HG02678 (cell line): ENCODE data around the gene LTBP1.

Experiments used
- ATAC-seq: cut with Tn5 transposase; IDR thresholded peaks from one replicate; pipeline ENCODE4 v1.9.1; 2021; ENCODE audit warnings: mild to moderate bottlenecking, moderate library complexity; ENCODE audit not compliant: unreplicated experiment

The LTBP1 gene

DNA sequence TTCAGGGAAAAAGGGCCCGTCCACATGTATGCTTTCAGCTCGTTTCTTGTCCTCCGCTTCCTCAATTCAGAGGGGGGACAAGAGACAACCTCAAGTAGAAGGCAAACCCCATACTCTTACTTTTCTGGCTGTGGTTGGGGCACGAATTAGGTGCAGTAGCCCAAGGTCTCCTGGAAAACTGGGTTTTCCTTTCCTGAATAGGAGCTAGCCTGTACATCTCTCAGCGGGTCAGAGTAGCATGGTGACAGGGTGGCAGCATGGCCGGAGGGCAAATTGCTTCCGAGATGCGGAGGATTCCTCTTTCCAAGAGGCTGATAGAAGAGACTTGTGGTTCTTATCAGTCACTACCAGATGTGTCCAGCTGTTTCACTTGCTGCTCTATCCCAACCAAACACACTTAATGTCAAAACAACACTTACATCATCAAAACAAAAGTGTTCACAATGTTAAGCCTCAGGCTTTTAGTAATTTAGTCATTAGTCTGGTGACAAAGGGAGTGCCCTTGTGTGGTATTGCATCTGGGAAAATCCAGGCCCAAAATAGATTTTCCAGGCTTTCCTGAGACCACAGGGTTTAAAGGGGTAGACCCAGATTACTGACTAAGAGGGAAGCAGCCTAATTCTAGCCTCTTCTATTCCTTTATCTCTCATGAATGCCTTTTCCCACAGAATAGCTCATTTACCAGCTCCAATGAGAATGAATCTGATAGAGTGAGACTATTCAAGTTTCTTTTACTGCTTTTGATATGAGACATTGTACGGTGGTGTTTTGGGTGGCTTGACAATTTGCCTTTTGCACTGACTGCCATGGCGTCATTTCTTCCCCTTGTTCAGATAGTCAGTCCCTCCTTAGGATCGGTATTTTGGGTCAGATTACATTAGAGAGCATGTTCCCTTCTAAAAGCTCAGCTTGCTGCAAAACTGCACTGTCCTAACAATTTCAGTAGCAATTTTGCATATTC is 162.0 kb downstream of the LTBP1 start:
- ATAC-seq, result no peak

DNA sequence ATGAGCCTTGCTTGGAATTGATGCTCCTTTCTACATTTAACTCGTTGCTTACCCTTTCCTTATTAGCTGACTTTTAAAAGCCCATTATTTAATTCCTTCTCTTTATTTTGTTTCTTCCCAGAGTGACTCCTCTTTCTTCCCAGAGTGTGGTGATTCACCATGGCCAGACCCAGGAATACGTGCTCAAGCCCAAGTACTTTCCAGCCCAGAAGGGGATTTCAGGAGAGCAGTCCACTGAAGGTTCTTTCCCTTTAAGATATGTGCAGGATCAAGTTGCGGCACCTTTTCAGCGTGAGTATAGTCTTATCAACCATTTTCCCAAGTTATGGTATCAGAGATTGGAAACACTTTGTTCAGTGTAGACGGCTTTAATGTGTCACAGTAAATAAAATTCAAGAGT is 163.7 kb downstream of the LTBP1 start:
- ATAC-seq, result no peak

DNA sequence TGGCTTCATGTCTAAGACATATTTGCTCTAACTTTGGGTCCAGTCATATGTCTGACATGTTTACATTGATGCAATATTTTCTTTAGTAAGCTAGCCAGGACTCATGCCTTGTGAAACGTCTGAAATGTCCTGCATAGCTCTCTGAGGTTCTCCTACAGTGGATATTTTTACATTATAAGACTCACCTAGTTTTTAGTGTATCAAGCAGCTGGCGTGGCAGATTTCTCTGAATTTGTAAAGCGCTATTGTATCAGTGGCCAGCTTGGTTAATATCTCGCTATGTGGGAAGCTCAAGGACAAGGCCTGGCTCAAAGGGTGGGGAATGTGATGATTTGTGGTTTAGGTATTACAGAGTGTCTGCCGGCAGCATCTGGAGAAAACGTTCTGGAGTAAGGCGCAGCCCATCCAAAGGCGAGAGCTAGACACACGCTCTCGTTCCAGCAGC is 164.3 kb downstream of the LTBP1 start:
- ATAC-seq, result no peak

DNA sequence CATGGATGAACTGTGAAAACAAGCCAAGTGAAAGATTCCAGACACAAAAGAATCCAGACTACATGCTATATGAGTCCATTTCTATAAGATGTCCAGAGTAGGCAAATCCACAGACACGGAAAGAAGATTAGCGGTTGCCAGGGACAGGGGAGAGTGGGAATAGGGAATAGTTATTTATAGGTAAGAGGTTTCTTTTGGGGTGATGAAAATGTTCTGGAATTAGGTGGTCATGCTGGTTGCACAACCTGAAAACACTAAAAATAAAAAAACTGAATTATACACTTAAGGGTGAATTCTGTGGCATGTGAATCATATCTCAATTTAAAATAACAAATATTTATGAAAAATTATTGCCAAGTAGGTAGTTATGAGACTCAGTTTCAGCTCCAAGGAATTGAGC is 168.4 kb downstream of the LTBP1 start:
- ATAC-seq, result no peak

DNA sequence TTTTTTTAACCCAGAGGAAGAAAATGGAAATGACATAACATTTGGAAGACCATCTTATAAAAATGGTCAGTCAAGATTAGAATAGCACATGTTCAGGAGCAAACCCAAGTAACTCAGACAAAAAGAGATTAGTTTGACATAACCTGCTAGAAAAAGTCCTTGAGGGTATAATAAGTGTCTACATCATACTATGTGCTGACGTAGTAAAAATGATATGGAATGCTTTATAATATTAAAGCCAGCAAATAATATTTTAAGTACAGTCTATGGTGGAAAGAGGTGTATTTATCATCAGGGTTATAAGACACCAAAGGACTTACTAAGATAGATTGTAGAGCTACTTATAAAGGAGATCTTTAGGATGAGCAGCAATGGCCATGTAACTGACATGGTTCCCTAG is 169.0 kb downstream of the LTBP1 start:
- no peak for ATAC-seq

DNA sequence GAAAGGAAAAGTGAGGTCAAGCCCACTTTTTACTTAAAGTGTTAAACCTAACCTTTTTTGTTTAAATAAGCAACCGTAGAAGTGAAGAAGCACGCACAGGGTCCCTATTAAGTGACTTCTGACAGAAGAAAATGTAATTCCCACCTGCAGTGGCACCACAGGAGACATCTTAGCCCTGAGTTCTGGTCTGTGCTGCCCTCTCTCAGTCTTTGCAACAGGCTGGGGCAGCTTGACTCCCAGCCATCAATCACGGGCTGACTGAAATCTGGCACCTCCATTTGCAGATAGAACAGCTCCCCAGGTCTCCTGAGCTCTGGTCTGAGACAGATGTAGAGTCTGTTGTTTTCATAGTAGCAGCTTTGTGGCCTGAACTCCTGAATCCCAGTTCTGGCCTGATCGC is 170.0 kb downstream of the LTBP1 start:
- no peak for ATAC-seq

DNA sequence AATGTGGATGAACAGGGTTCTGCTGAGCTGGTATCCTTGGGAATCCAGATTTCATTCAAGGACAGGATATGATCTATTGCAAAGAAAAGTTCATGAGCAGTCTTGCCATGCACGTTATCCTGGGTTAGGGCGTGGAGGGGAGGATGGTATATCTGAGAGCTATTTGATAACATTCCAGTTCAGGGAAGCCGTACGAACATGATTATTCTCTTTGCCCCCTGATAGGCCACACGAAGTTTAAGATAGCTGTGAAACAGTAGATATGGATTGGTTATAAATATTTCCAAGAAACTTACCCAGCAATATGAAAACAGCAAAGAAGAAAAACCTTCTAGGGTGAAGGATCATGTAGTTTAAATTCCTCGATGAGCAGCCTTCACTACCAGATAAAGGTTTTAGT is 171.9 kb downstream of the LTBP1 start:
- no peak for ATAC-seq

DNA sequence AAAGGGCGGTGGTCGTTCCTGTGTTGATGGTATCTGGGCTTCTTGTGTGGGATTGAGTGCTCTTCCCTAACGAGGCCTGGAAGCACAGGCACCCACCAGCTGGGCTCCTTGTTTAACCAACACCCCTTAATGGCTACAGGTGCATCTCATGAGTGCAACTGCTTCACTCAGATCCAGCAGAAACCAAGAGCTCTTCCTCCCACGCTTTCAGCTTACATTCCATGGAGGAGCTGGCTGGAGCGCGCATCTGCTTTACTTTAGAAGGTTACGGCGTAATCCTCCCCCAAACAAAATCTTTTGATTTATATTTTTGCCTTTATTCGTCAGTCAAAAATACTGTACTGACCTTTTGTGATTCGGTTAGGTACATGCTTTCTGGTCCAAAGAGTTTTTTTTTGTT is 174.7 kb downstream of the LTBP1 start:
- ATAC-seq, result no peak

DNA sequence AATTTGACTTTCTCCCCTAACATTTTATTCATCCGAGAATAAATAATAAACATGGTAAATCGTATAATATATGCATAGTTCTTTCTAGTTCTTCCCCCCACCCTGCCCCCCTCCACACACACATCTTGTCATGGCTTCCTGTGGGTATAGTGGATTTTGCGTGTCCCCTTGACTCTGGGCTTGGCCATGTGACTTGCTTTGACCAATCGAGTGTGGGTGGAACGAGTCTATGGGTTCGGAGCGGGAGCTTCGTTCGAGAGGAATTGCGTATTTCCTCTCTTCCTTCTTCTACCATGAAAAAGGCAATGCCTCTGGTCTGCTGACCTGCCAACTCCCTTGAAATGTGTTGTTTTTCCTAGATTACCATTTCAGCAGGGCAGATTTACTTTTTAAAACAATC is 175.2 kb downstream of the LTBP1 start:
- no peak for ATAC-seq

DNA sequence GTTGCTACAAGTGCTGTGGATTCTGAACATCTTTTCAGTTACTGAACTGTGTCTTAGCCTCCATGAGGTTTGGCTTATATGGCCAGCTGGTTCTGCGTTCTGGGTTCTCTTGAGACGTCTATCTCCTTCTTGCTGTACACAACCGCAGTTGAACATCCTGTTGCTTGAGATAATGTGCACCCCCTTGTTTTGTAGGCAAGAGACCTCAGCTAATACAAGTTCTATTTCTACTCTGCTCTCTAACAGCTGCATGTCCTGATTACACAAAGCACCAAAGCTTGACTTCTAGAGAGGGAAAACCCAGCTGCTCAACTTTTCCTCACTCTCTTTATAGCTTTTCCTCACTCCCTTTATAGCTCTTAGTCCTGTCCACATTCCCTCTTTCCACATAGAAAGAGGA is 176.0 kb downstream of the LTBP1 start:
- ATAC-seq, result no peak

DNA sequence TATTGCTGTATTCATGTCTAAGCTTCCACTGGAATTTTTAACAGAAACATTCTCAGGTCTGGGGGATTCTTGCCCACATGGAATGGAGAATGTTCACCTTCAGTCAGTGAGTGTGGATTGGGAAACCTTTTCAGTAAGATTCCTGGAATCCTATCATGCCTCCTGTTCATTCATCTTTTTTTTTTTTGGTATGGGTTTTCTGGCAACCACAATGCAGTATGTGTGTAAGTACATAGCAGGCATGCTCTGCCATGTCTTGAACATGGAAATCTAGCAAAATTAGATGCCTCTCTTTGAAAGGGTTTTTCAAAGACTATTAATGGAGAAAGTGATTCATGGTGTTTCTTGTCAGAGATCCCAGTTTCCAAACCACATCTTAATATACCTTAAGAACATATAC is 176.5 kb downstream of the LTBP1 start:
- no peak for ATAC-seq

DNA sequence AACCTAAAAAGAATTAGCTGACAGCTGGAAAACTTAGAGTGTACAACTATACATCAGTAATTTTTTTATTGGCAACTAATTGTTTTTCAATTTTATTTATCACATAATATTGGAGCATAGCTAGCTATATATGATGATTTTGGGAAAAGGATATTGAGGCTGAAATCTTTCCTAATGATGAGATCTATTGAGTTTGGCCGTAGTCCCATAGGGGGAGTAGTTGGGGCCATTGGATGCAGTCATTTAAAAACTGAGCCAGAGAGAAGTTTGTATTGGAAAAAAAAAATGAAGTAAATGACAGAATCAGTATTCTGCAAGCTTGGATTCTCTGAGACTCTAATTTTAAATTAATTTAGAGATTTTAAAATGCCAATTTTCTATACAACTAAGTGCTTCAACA is 179.8 kb downstream of the LTBP1 start:
- ATAC-seq, result no peak

DNA sequence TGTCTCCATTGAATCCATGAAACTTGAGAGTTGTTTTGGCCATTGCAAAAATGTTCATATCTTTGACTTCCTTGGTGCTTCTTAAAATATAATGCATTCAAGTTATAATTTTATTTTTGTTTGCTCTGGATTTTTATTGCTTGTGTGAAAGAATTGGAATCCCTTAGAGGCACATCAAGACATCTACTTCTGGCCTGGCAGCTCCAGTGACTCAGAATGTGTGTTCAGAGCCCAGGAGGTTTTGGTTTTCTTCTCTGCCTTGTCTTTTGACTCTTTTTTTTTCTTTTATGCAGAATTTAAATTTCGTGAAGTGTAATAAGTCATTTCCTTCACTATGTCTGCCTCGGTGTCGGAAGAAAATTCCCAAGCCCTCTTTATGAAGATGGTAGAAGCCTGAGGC is 180.2 kb downstream of the LTBP1 start:
- ATAC-seq, result no peak

DNA sequence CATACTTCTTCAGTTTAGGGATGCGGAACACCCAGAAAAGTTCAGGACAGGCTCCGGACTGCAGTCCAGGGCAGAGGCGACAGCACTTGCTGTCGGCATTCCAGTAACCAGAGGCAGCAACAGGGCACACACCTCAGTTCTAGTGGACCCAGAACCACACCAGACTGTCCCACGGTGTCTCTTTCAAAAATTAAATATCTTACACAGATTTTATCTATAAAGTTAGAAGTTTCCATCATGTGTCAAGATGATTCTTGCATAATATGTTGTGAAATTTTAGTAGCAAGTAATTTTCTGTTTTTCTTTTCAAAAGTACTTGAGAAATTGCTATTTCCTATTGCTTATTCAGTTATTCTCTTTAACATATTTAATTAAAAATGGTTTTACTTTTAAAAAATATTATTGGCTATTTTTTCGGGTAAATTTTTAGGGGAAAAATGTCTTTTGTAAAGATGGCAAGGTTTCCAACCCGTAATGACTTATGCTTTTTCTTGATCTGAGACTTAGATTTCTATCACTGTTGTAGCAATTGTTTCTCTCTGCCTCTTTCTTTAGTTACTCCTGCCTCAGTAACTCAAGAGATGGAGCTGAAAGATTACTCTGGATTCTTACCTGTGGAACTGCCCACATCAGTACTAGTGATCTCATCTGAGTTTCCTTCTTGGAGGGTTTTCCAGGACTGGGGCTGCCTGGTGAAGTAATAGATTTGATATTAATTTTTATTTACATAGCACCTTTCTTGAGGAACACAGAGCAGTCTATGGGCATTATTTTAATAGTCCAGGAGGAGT is 182.7 kb downstream of the LTBP1 start:
- ATAC-seq, result no peak

DNA sequence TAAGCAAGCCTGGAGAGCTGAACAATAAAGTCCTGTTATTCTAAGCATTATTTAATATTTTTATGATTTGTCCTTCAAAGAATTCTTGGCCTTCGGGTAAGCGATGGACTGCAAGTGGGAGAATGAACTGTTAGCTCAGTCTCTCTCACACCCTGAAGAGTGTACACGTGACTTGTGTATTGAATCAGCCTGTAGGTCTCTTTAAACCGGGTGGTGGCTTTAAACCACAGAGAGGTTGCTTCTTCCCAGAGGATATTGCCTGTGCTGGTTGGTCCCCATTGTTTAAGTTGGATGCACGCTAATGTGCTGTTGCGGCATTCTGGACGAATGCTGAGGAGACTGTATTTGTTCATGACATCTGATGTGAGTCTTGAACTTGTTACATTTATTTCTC is 183.3 kb downstream of the LTBP1 start:
- no peak for ATAC-seq

DNA sequence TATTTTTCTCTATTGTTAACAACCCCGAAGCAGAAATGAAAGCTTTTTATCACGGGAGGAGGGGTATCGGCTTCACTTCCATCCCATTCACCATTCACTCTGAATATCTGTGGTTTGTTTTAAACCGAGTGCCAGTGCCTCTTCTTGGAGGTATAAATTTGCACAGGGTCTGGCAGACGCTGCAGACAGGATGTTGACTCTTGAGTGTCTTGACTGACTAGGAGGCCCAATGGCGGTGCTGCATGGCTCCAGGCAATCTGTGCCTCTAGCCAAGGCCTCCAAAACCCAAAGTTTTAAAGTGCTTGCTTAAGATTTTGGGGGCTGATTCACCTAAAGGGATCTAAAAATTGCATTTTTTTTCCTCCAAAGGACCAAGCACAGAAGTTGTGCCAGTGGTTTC is 183.8 kb downstream of the LTBP1 start:
- ATAC-seq, result no peak

DNA sequence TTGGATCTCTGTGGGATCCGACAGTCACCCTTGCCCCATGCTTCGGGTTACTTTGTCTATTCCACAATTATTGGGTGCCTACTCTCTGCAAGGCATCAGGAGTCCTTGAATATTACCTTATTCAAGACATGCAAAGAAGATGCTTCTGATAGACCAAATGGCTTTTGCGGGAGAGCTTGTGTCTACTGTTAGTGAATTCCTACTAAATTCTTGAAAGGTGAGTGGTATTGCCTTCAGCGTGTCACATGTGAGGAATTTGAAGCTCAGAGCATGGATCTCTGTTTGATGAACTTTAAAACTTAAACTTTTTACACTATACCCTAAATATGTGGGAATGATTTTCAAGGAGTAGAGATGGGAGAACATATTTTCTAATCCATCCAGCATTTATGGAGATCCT is 184.4 kb downstream of the LTBP1 start:
- ATAC-seq, result no peak

DNA sequence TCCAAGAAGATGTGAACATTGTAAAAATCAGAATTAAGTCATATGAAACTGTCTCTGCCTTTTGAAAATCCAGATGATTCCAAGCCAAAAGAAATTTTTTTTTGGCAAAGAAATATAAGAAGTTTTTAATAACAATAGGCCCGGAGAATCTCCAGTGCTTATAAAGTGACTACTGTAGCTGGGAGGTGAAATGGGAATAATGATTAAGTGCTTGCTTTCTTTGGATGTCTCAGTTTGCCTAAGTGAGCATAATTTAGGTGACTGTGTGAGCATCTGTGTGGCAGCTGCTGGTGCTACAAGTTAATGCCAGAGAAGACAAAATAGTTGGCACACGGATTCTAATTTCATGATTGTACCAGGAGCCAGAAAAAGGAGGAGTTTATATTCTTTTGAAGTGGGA is 185.0 kb downstream of the LTBP1 start:
- ATAC-seq, result no peak

DNA sequence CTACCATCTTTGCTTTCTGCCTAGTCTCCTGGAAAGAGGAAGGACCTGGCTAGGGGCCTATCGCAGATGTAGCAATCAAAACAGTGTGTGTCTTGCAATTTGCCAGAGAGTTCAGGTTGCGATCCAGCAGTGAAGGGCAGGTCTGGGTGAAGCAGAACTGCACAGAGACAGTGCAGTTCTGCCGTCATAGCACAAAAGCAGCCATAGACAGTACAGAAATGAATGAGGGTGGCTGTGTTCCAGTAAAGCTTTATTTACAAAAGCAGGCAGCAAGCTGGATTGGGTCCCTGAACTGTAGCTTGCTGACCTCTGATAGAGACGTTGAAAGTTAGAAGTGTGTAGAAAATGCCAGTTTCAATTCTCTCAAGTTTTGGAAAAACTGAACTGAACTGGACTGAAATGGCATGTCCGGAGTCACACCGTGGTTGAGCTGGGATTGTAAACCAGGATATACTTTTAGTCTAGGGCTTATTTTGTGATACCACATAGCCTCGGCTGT is 186.8 kb downstream of the LTBP1 start:
- ATAC-seq, result no peak

DNA sequence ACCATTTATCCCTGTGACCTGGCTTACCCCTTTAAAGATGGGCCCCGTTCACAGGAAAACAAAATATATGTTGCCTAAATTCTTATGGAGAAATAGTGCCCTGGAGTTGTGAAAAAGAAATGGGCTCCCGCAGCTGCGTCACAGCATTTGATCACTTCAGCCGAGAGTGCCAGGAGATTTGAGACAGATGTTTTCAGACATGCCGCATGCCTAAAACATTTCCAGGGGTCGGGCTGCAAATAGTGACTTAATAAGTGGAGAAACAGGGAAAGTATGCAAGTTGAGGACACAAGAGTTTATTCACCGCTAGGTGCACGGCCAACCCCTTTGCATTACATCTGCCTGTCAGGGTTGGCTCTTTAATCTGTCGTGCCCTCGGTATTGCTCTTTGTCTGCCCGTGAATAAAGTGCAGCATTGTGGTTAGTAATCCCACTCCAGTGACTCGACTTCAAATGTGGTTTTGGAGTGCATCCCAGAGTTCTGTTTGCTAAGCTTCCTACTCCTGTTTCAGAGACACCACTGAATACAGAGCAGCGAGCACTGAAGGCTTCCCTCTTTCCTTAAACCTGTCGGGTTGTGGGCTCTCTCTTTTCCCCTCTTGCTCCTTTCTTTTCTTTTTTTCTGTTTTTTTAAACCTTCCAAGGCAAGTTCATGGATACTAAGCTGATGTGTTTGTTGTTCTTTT is 187.5 kb downstream of the LTBP1 start:
- no peak for ATAC-seq

DNA sequence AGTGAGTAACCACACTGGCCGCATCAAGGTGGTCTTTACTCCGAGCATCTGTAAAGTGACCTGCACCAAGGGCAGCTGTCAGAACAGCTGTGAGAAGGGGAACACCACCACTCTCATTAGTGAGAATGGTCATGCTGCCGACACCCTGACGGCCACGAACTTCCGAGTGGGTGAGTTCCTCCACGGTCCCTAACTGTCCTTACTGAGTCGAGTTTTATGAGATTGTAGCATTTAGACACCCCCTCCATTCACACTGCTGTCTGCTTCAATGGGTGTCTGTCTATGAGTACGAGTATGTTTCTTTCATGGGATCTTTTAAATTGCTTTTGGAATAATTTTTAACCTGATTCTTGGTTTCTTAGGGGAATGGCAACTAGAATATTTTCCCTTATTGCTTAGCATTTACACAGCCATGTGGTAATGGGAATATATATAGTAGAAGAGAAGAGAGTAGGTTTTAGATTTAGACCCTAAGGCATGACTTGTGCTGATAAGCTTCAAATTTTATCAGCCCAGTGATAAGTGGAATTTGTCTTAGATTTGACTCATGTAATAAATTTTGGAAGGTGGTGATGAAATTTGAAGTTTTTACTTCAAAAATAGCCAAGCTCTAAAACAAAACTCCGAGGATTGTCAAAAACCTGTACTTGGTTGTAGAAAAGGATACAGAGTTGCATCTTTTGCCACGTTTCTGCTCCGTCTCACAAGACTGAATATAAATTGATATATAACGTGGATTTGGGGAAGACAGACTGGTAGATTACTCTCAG is 188.2 kb downstream of the LTBP1 start:
- ATAC-seq, result no peak
